OCI-LY7 (cell line): Measurements from ENCODE around the gene TPCN2. TPM values are rescaled to one million over a fixed set of nuclear protein-coding genes. Genes with fewer than 3 reads are reported as not detected.

Experiments
- BruUV-seq: library from RNA; stranded (reverse); fragments of 400-500 nt; replicated peaks from 2 replicates; lab custom pipeline; 2021; lab: Mats Ljungman, UMichigan
- CTCF ChIA-PET: fragments of 300-600 bp; sonication (Branson Sonifier 250); formaldehyde crosslinking; loops from one replicate; lab custom pipeline; 2022; ENCODE audit warnings: antibody characterized with exemption; ENCODE audit not compliant: unreplicated experiment; lab: Charles Lee
- POLR2A ChIA-PET: fragments of 300-600 bp; sonication (Branson Sonifier 250); formaldehyde crosslinking; loops from one replicate; lab custom pipeline; 2022; ENCODE audit warnings: antibody characterized with exemption; lab: Charles Lee
- DNase-seq: peaks from one replicate; pipeline ENCODE4 v3.0.0-alpha.2; 2015; ENCODE audit warnings: low spot score
- H2AFZ ChIP-seq: fragments of 200-600 bp; sonication (generic), shearing (Covaris generic); 2 replicates; pipeline ENCODE4 v1.6.1; 2014; ENCODE audit warnings: mild to moderate bottlenecking, antibody characterized with exemption, low read length, moderate library complexity
- H3K27ac ChIP-seq: fragments of 200-600 bp; sonication (generic); 2 replicates; pipeline ENCODE4 v1.5.1; 2014; ENCODE audit warnings: mixed run types, low read depth, mild to moderate bottlenecking, moderate library complexity, low read length, inconsistent platforms; ENCODE audit not compliant: poor library complexity, severe bottlenecking
- H3K36me3 ChIP-seq: fragments of 200-600 bp; sonication (generic); 2 replicates; pipeline ENCODE4 v1.6.1; 2014; ENCODE audit warnings: mild to moderate bottlenecking, antibody characterized with exemption, low read length, moderate library complexity, mixed read lengths; ENCODE audit not compliant: insufficient read depth
- H3K4me1 ChIP-seq: fragments of 200-600 bp; sonication (generic); 2 replicates; pipeline ENCODE4 v1.5.1; 2014; ENCODE audit warnings: mild to moderate bottlenecking, low read length; ENCODE audit not compliant: insufficient read depth, poor library complexity, severe bottlenecking
- H3K4me2 ChIP-seq: fragments of 200-600 bp; sonication (generic); 2 replicates; pipeline ENCODE4 v1.6.1; 2014; ENCODE audit warnings: mild to moderate bottlenecking, low read length
- H3K4me3 ChIP-seq: fragments of 200-600 bp; sonication (generic); 2 replicates; pipeline ENCODE4 v1.5.1; 2014; ENCODE audit warnings: mild to moderate bottlenecking, low read depth, low read length; ENCODE audit not compliant: poor library complexity, severe bottlenecking
- H3K79me2 ChIP-seq: fragments of 200-600 bp; sonication (generic); 2 replicates; pipeline ENCODE4 v1.6.1; 2016; ENCODE audit warnings: low read depth, mild to moderate bottlenecking, low read length, moderate library complexity, mixed read lengths; ENCODE audit not compliant: insufficient read depth
- H3K9me2 ChIP-seq: fragments of 200-600 bp; sonication (generic); 2 replicates; pipeline ENCODE4 v1.6.1; 2016; ENCODE audit warnings: mild to moderate bottlenecking, low read length, mixed read lengths; ENCODE audit not compliant: insufficient read depth
- H3K9me3 ChIP-seq: fragments of 200-600 bp; sonication (generic); 2 replicates; pipeline ENCODE4 v1.6.1; 2014; ENCODE audit warnings: mild to moderate bottlenecking, mixed run types, low read length, mixed read lengths
- H4K20me1 ChIP-seq: fragments of 200-600 bp; sonication (generic); 2 replicates; pipeline ENCODE4 v1.6.1; 2014; ENCODE audit warnings: mild to moderate bottlenecking, antibody characterized with exemption, low read length, moderate library complexity, mixed read lengths; ENCODE audit not compliant: insufficient read depth
- CTCF ChIP-seq: fragments of 200-600 bp; sonication (generic); conservative IDR thresholded peaks from 2 replicates; pipeline ENCODE4 v1.5.1; 2014; ENCODE audit warnings: mild to moderate bottlenecking, antibody characterized with exemption, low read length, moderate library complexity, mixed read lengths
- EZH2phosphoT487 ChIP-seq: fragments of 200-600 bp; sonication (generic); IDR thresholded peaks from 2 replicates; pipeline ENCODE4 v1.6.1; 2018; ENCODE audit warnings: low read depth, borderline replicate concordance, mild to moderate bottlenecking, mixed run types, antibody characterized with exemption, low read length, moderate library complexity, mixed read lengths
- intact Hi-C: fragments of 100-400 bp; cut with micrococcal nuclease; formaldehyde crosslinking; loops from one replicate; pipeline ENCODE4 v1.10.0; 2022; ENCODE audit not compliant: unreplicated experiment
- total RNA-seq, 2 experiments: library from RNA; depleted of rRNA in 1 of 2; stranded (reverse); fragments of >200 nt in 1 of 2; shearing (Covaris generic) in 1 of 2; gene quantifications; 2 replicates each; pipeline ENCODE4 v1.2.3, GENCODE V29; 2014 to 2022

Gene TPCN2
- total RNA-seq, 2 experiments from 2014 or later = 21.5 to 65.2 TPM

DNA sequence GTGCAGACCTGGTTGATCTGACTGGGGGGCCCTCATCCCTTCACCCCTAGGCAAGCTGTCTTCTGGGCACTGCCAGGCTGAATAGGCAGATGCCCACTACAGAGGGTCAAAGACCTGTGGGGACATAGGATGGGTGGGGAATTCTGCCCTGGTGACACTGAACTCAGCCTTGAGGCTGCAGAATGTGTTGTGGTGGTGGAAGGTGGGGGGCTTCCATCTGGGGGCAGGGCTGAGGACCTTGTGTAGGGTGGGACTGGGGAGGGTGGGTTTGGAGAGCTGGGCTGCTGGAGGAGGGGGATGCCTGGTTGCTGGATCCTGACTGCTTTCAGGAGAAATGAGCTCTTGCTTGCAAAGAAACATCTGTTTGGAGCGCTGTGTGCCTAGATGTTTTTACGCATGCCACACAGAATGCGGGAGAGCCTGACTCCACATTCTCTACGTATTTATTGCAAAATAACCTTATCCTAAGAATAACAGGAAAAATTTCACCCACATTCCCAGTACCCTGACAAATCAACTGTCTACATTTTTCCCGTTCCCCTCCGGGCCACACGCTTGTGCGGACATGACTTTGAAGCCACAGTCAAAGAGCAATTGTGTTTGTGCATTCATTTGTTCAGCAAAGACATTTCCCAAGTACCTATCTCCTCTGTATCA lies 125.3 kb downstream of the TPCN2 start:
- no peaks in the 10 kb centered on the region for H4K20me1 ChIP-seq
- no peak overlapping the region for H3K4me3 ChIP-seq
- intact Hi-C loops = no loop called here
- no peaks in the 10 kb centered on the region for H3K9me2 ChIP-seq
- TF ChIP-seq EZH2phosphoT487 (no peak), CTCF (no peak)
- H3K4me1 ChIP-seq = no peaks in the 10 kb centered on the region
- ChIA-PET CTCF (no interaction called here), POLR2A (no interaction called here)
- no peaks in the 10 kb centered on the region for H3K79me2 ChIP-seq
- no TSS peak for BruUV-seq
- H3K4me2 ChIP-seq = no peak overlapping the region
- no peak overlapping the region for H3K27ac ChIP-seq
- no peak for DNase-seq
- no peak overlapping the region for H2AFZ ChIP-seq
- H3K36me3 ChIP-seq = no peaks in the 10 kb centered on the region
- no peaks in the 10 kb centered on the region for H3K9me3 ChIP-seq

- no TSS peak for BruUV-seq
- Histone ChIP-seq H3K4me3 (no peak overlapping the region), H3K4me2 (no peak overlapping the region), H4K20me1 (no peaks in the 10 kb centered on the region), H3K4me1 (no peaks in the 10 kb centered on the region), H3K36me3 (no peaks in the 10 kb centered on the region), H3K9me3 (no peaks in the 10 kb centered on the region), H3K27ac (no peak overlapping the region), H3K79me2 (no peaks in the 10 kb centered on the region), H2AFZ (no peak overlapping the region), H3K9me2 (no peaks in the 10 kb centered on the region)
- TF ChIP-seq CTCF (no peak), EZH2phosphoT487 (no peak)
- ChIA-PET POLR2A (no interaction called here), CTCF (no interaction called here)
- intact Hi-C loops = no loop called here
- DNase-seq = no peak
These were observed 126.1 kb downstream of the TPCN2 start for GRCh38 chr11:69174841-69175240.

- CTCF ChIA-PET = no interaction called here
- no peak for DNase-seq
- no TSS peak for BruUV-seq
These were observed 130.2 kb downstream of the TPCN2 start for GRCh38 chr11:69178819-69179482.

More at GRCh38 chr11:69178819-69179482, 130.2 kb downstream of the TPCN2 start:
- H2AFZ ChIP-seq = no peak overlapping the region
- H4K20me1 ChIP-seq = no peaks in the 10 kb centered on the region
- no peak overlapping the region for H3K4me2 ChIP-seq
- POLR2A ChIA-PET = no interaction called here
- no peak overlapping the region for H3K4me3 ChIP-seq
- H3K9me3 ChIP-seq = no peaks in the 10 kb centered on the region
- intact Hi-C loops = no loop called here
- H3K27ac ChIP-seq = no peak overlapping the region
- no peaks in the 10 kb centered on the region for H3K79me2 ChIP-seq
- TF ChIP-seq EZH2phosphoT487 (no peak), CTCF (no peak)
- H3K36me3 ChIP-seq = no peaks in the 10 kb centered on the region
- H3K9me2 ChIP-seq = no peaks in the 10 kb centered on the region
- H3K4me1 ChIP-seq = no peaks in the 10 kb centered on the region
